H1 (cell line): ENCODE results near the gene CEP72. TPM values are rescaled to one million over a fixed set of nuclear protein-coding genes. Genes with fewer than 3 reads are reported as not detected.
A peak's percentile ranks its signal among the peaks of the same experiment; 100 is the strongest.

Experiments
- CTCF ChIA-PET: fragments of 300-600 bp; sonication (Branson Sonifier 250); formaldehyde crosslinking; loops from one replicate; lab custom pipeline; 2021; ENCODE audit not compliant: partially characterized antibody; lab: Charles Lee
- POLR2A ChIA-PET: fragments of 300-600 bp; sonication (Branson Sonifier 250); formaldehyde crosslinking; loops from one replicate; lab custom pipeline; 2021; ENCODE audit warnings: inconsistent platforms; ENCODE audit not compliant: partially characterized antibody; lab: Charles Lee
- DNase-seq, 2 experiments: peaks; one replicate each; pipeline versions ENCODE4 v3.0.0 to v3.0.0-alpha.2; 2010 to 2022; ENCODE audit warnings: low spot score in 2 of 2, low read depth in 1 of 2, mixed read lengths in 1 of 2
- FAIRE-seq: peaks from 2 replicates; lab custom pipeline; 2011; peaks lifted over from hg19 to GRCh38; lab: Jason Lieb, UNC
- H2AFZ ChIP-seq: 2 replicates; pipeline ENCODE4 v1.8.1; 2012; ENCODE audit warnings: low read length, inconsistent platforms
- H2AK5ac ChIP-seq: 2 replicates; pipeline ENCODE4 v1.6.1; 2013; ENCODE audit warnings: low read depth, low read length
- H2BK120ac ChIP-seq: replicated peaks from 2 replicates; pipeline ENCODE3; 2013; ENCODE audit warnings: low read depth, low read length, inconsistent platforms
- H2BK12ac ChIP-seq: 2 replicates; pipeline ENCODE4 v1.6.1; 2013; ENCODE audit warnings: low read depth, low read length
- H2BK15ac ChIP-seq: 2 replicates; pipeline ENCODE4 v1.6.1; 2013; ENCODE audit warnings: low read length
- H2BK20ac ChIP-seq: 2 replicates; pipeline ENCODE4 v1.6.1; 2013; ENCODE audit warnings: low read length
- H2BK5ac ChIP-seq: 2 replicates; pipeline ENCODE4 v1.6.1; 2013; ENCODE audit warnings: low read depth, low read length
- H3K14ac ChIP-seq: 2 replicates; pipeline ENCODE4 v1.6.1; 2013; ENCODE audit warnings: inconsistent platforms; ENCODE audit not compliant: insufficient read length
- H3K18ac ChIP-seq: 2 replicates; pipeline ENCODE4 v1.6.1; 2013; ENCODE audit warnings: low read length; ENCODE audit errors: extremely low read depth
- H3K23ac ChIP-seq: 2 replicates; pipeline ENCODE4 v1.6.1; 2013; ENCODE audit warnings: inconsistent platforms; ENCODE audit not compliant: insufficient read length
- H3K23me2 ChIP-seq: 2 replicates; pipeline ENCODE4 v1.6.1; 2013; ENCODE audit warnings: low read depth, low read length
- H3K27ac ChIP-seq: 2 replicates; pipeline ENCODE4 v1.6.1; 2011; ENCODE audit warnings: low read depth, low read length, inconsistent platforms
- H3K27me3 ChIP-seq, 4 experiments: replicated peaks in 1 of 4; 1 replicate in 1 of 4; 2 replicates in 3 of 4; pipeline versions ENCODE4 v1.6.1 to v1.8.1; 2011 to 2013; ENCODE audit warnings: low read length in 3 of 4, mild to moderate bottlenecking in 3 of 4, inconsistent platforms in 2 of 4, mixed read lengths in 2 of 4, moderate library complexity in 1 of 4; ENCODE audit not compliant: control insufficient read depth in 3 of 4, insufficient read depth in 3 of 4; ENCODE audit errors: extremely low read depth in 1 of 4
- H3K36me3 ChIP-seq, 4 experiments: 2 replicates each; pipeline versions ENCODE4 v1.6.1 to v1.8.1; 2011 to 2013; ENCODE audit warnings: mild to moderate bottlenecking in 4 of 4, low read length in 3 of 4, moderate library complexity in 2 of 4, control low read depth in 1 of 4, inconsistent platforms in 1 of 4; ENCODE audit not compliant: insufficient read depth in 4 of 4, control insufficient read depth in 2 of 4
- H3K4ac ChIP-seq: replicated peaks from 2 replicates; pipeline ENCODE3; 2013; ENCODE audit warnings: low read length, low read depth, mixed read lengths, inconsistent platforms; ENCODE audit not compliant: insufficient read length
- H3K4me1 ChIP-seq, 4 experiments: replicated peaks in 1 of 4; 1 replicate in 1 of 4; 2 replicates in 3 of 4; pipeline versions ENCODE4 v1.6.1 to v1.8.1; 2011 to 2013; ENCODE audit warnings: low read length in 3 of 4, inconsistent platforms in 2 of 4, mixed read lengths in 1 of 4; ENCODE audit not compliant: insufficient read depth in 4 of 4, control insufficient read depth in 3 of 4
- H3K4me2 ChIP-seq, 2 experiments: 2 replicates each; pipeline versions ENCODE4 v1.6.1 to v1.8.1; 2011 to 2013; ENCODE audit warnings: low read depth in 2 of 2, low read length in 2 of 2, control low read depth in 1 of 2, inconsistent platforms in 1 of 2, mild to moderate bottlenecking in 1 of 2; ENCODE audit not compliant: insufficient read depth in 1 of 2
- H3K4me3 ChIP-seq, 4 experiments: fragments of 200-600, 300-600 bp in 1 of 4; sonication (generic), shearing (Covaris generic), sonication (Bioruptor Twin) in 1 of 4; 2 replicates each; pipeline versions ENCODE4 v1.5.1 to v1.8.1; 2011 to 2016; ENCODE audit warnings: low read length in 4 of 4, low read depth in 3 of 4, control low read depth in 2 of 4, inconsistent platforms in 2 of 4, mild to moderate bottlenecking in 2 of 4, mixed read lengths in 1 of 4, moderate library complexity in 1 of 4; ENCODE audit not compliant: insufficient read depth in 2 of 4; ENCODE audit errors: extremely low read depth in 1 of 4
- H3K56ac ChIP-seq: replicated peaks from 2 replicates; pipeline ENCODE3; 2013; ENCODE audit warnings: low read depth, mild to moderate bottlenecking, mixed read lengths, low read length, inconsistent platforms; ENCODE audit not compliant: insufficient read length
- H3K79me1 ChIP-seq: 2 replicates; pipeline ENCODE4 v1.6.1; 2013; ENCODE audit warnings: low read depth, low read length, control low read depth
- H3K79me2 ChIP-seq, 2 experiments: 2 replicates each; pipeline versions ENCODE4 v1.6.1 to v1.8.1; 2012 to 2013; ENCODE audit warnings: low read length in 2 of 2, mild to moderate bottlenecking in 2 of 2, inconsistent platforms in 1 of 2; ENCODE audit not compliant: insufficient read depth in 2 of 2, control insufficient read depth in 1 of 2
- H3K9ac ChIP-seq, 4 experiments: replicated peaks in 1 of 4; 1 replicate in 1 of 4; 2 replicates in 3 of 4; pipeline versions ENCODE4 v1.6.1 to v1.8.1; 2011 to 2013; ENCODE audit warnings: low read depth in 3 of 4, low read length in 3 of 4, control low read depth in 2 of 4, mild to moderate bottlenecking in 2 of 4, moderate library complexity in 2 of 4, inconsistent platforms in 1 of 4; ENCODE audit errors: extremely low read depth in 1 of 4
- H3K9me3 ChIP-seq, 2 experiments: 2 replicates each; pipeline versions ENCODE4 v1.6.1 to v1.8.1; 2012 to 2013; ENCODE audit warnings: mild to moderate bottlenecking in 2 of 2, moderate library complexity in 2 of 2, control low read depth in 1 of 2, inconsistent platforms in 1 of 2, low read depth in 1 of 2, low read length in 1 of 2, mixed read lengths in 1 of 2; ENCODE audit not compliant: insufficient read depth in 2 of 2
- H4K20me1 ChIP-seq, 2 experiments: replicated peaks in 1 of 2; 2 replicates each; pipeline versions ENCODE3 to v1.8.1; 2011 to 2013; ENCODE audit warnings: inconsistent platforms in 2 of 2, low read length in 2 of 2, mild to moderate bottlenecking in 1 of 2; ENCODE audit not compliant: insufficient read depth in 2 of 2, control insufficient read depth in 1 of 2
- H4K5ac ChIP-seq: 2 replicates; pipeline ENCODE4 v1.6.1; 2013; ENCODE audit warnings: low read length, low read depth, mixed read lengths, inconsistent platforms; ENCODE audit not compliant: insufficient read length
- H4K8ac ChIP-seq: 2 replicates; pipeline ENCODE4 v1.8.0; 2013; ENCODE audit warnings: mild to moderate bottlenecking, moderate library complexity, low read length, inconsistent platforms; ENCODE audit not compliant: insufficient read depth; ENCODE audit errors: extremely low read depth
- H4K91ac ChIP-seq: replicated peaks from 2 replicates; pipeline ENCODE3; 2013; ENCODE audit warnings: low read length, mixed read lengths, inconsistent platforms; ENCODE audit not compliant: insufficient read length
- CTCF ChIP-seq, 3 experiments: IDR thresholded peaks; 1 replicate in 2 of 3; 2 replicates in 1 of 3; pipeline versions ENCODE4 v1.5.1 to v1.6.1; 2011; ENCODE audit warnings: low read length in 3 of 3, mild to moderate bottlenecking in 3 of 3, inconsistent platforms in 2 of 3, low read depth in 1 of 3, moderate library complexity in 1 of 3; ENCODE audit not compliant: insufficient read depth in 1 of 3; ENCODE audit errors: control extremely low read depth in 1 of 3
- KDM1A ChIP-seq: fragments of 200-600, 300-600 bp; sonication (generic); IDR thresholded peaks from 2 replicates; pipeline ENCODE4 v1.7.1; 2016; ENCODE audit warnings: mild to moderate bottlenecking, low read length, borderline replicate concordance
- RAD21 ChIP-seq, 2 experiments: IDR thresholded peaks in 1 of 2; conservative IDR thresholded peaks in 1 of 2; 2 replicates each; pipeline ENCODE4 v1.6.1; 2011; ENCODE audit warnings: low read depth in 2 of 2, low read length in 2 of 2, improper control_type of control experiment in 1 of 2, inconsistent platforms in 1 of 2, mild to moderate bottlenecking in 1 of 2, moderate library complexity in 1 of 2
- WGBS, 2 experiments: shearing (Covaris generic) in 1 of 2; methylation state at CpG; one replicate each; pipeline versions ENCODE4 v1.1.6 to v1.1.7; 2013 to 2015; ENCODE audit warnings: low lambda C conversion rate in 2 of 2, mixed read lengths in 2 of 2, inconsistent platforms in 1 of 2, low coverage in 1 of 2, missing lambda C conversion rate in 1 of 2; ENCODE audit not compliant: insufficient replicate concordance in 2 of 2, insufficient coverage in 1 of 2, insufficient read length in 1 of 2; ENCODE audit errors: extremely low coverage in 1 of 2, missing lambda C conversion rate in 1 of 2; 5-methylcytosine and 5-hydroxymethylcytosine counted together
- polyA plus RNA-seq, 7 experiments: library from polyadenylated mRNA; depleted of rRNA in 3 of 7; stranded (reverse) in 5 of 7; unstranded in 2 of 7; fragments of >200 nt in 5 of 7; fragments of 200-250 nt in 2 of 7; gene quantifications; 1 replicate in 5 of 7; 2 replicates in 1 of 7; 4 replicates in 1 of 7; pipeline versions ENCODE4 v1.2.1 to v1.2.3, GENCODE V29; 2011 to 2013; ENCODE audit warnings: missing spikeins in 2 of 7, mixed read lengths in 2 of 7
- total RNA-seq: library from RNA; stranded (reverse); fragmentation: NEBNext Ultra II Directional; extraction: Animal tissue kit (Norgen Biotek cat#: 25700); gene quantifications from 2 replicates; pipeline ENCODE4 v1.2.1, GENCODE V29; 2021

Gene CEP72
- total and polyA plus RNA-seq, 2 of the 8 experiments (the other 6 are each of a cell fraction or from before 2014, with no cell fraction given), result 13.1 to 19.6 TPM

- no peak overlapping the region for H3K9ac ChIP-seq
- peaks cover 0 to 2% (median under 1%) of the 10 kb centered on the region in 4 experiments; a peak in 4 of 7 replicates for H3K4me1 ChIP-seq
- H4K5ac ChIP-seq, result no peak overlapping the region
- H3K23me2 ChIP-seq, result peaks cover 2% of the 10 kb centered on the region; the same call in 1 of the 2 replicates
- peaks cover 15% of the 10 kb centered on the region for H3K79me1 ChIP-seq
- H3K56ac ChIP-seq, result peak overlapping the region; percentile 3
- CTCF ChIA-PET, result interaction anchor here (0.7 kb wide), 1 partner anchor 43 kb away, joined by 3 read pairs; no protein-coding TSS in a partner anchor
- H2BK12ac ChIP-seq, result no peak overlapping the region
- WGBS, 2 experiments, result 87% methylated on average over 13 of the region's 13 CpGs; no CpG with 5 or more reads in 1 of the 2 experiments
- FAIRE-seq, result no peak
- H4K20me1 ChIP-seq, result peaks cover 5 to 19% of the 10 kb centered on the region in 2 experiments
- H4K91ac ChIP-seq, result no peak overlapping the region
- no peak overlapping the region; the same call in 1 of the 2 replicates for H2BK5ac ChIP-seq
- no peak overlapping the region for H3K4ac ChIP-seq
- TF ChIP-seq RAD21 (IDR thresholded peaks at IDR 0.05 in 1 of 2, conservative IDR thresholded peaks at IDR 0.05 in 1 of 2; ENCODE audit: low read depth in 2 of 2, low read length in 2 of 2), result peak; percentile 35 to 53; a peak in 3 of 4 replicates
- TF ChIP-seq KDM1A, result no peak
- TF ChIP-seq CTCF (IDR thresholded peaks at IDR 0.05; ENCODE audit: control extremely low read depth in 1 of 3, insufficient read depth in 1 of 3, low read depth in 1 of 3, low read length in 3 of 3), result peak in 2 of 3 experiments; percentile 15 to 37; a peak in 2 of 4 replicates
- TF ChIP-seq, all 59 proteins: peak for 2
- Histone ChIP-seq H3K18ac (no peak overlapping the region), H3K4me3 (no peak overlapping the region), H2BK15ac (no peak overlapping the region), H3K23ac (no peak overlapping the region), H4K8ac (no peak overlapping the region), H3K9me3 (no peaks in the 10 kb centered on the region), H3K79me2 (peaks cover 13 to 57% of the 10 kb centered on the region in 2 experiments), H2BK20ac (no peak overlapping the region), H3K27me3 (no peaks in the 10 kb centered on the region), H2AK5ac (no peak overlapping the region), H3K4me2 (no peak overlapping the region), H3K14ac (no peak overlapping the region), H3K36me3 (peaks cover 12 to 26% (median 21%) of the 10 kb centered on the region in 4 experiments), H2AFZ (no peak overlapping the region), H3K27ac (no peak overlapping the region), H2BK120ac (no peak overlapping the region)
- POLR2A ChIA-PET, result no interaction called here
- no peak for DNase-seq
These were observed 4.4 kb downstream of the CEP72 start for GRCh38 chr5:616484-617039.
